Nephron progenitor cell (in vitro differentiated cells): Measurements from ENCODE around the gene APLP1.

Experiments used
- DNase-seq: peaks from one replicate; pipeline ENCODE4 v3.0.0; 2021
- H3K27ac Mint-ChIP-seq: 2 replicates; pipeline ENCODE4 v1.8.0; 2021; ENCODE audit warnings: mild to moderate bottlenecking, moderate library complexity, mixed read lengths
- H3K27me3 Mint-ChIP-seq: 2 replicates; pipeline ENCODE4 v1.8.0; 2021; ENCODE audit warnings: mild to moderate bottlenecking, low read depth, mixed read lengths; ENCODE audit not compliant: poor library complexity
- H3K36me3 Mint-ChIP-seq: 2 replicates; pipeline ENCODE4 v1.8.0; 2021; ENCODE audit warnings: low read depth, mixed read lengths
- H3K4me1 Mint-ChIP-seq: 2 replicates; pipeline ENCODE4 v1.8.0; 2021; ENCODE audit warnings: mixed read lengths
- H3K4me3 Mint-ChIP-seq: 2 replicates; pipeline ENCODE4 v1.8.0; 2021; ENCODE audit warnings: mild to moderate bottlenecking, moderate library complexity, mixed read lengths
- H3K9me3 Mint-ChIP-seq: 2 replicates; pipeline ENCODE4 v1.8.0; 2021; ENCODE audit warnings: mild to moderate bottlenecking, moderate library complexity, mixed read lengths
- CTCF ChIP-seq: fragments of 200-600 bp; sonication (generic); IDR thresholded peaks from 2 replicates; pipeline ENCODE4 v1.5.0; 2021; ENCODE audit warnings: antibody characterized with exemption

APLP1 gene

GRCh38 chr19:35894342-35894741, 26.0 kb downstream of the APLP1 start:
- no peak overlapping the region for H3K27ac Mint-ChIP-seq
- H3K9me3 Mint-ChIP-seq, result no peaks in the 10 kb centered on the region
- H3K4me1 Mint-ChIP-seq, result peaks cover 8% of the 10 kb centered on the region
- H3K4me3 Mint-ChIP-seq, result no peak overlapping the region
- peaks cover 14% of the 10 kb centered on the region for H3K27me3 Mint-ChIP-seq
- peaks cover 26% of the 10 kb centered on the region for H3K36me3 Mint-ChIP-seq
- TF ChIP-seq CTCF, result no peak
- DNase-seq, result no peak

- Mint-ChIP-seq H3K36me3 (peaks cover 13% of the 10 kb centered on the region), H3K27me3 (peaks cover 14% of the 10 kb centered on the region), H3K9me3 (no peaks in the 10 kb centered on the region), H3K27ac (no peak overlapping the region), H3K4me3 (no peak overlapping the region), H3K4me1 (peaks cover 10% of the 10 kb centered on the region)
- TF ChIP-seq CTCF, result no peak
- no peak for DNase-seq
Measured at GRCh38 chr19:35895911-35896642, 27.7 kb downstream of the APLP1 start.

GRCh38 chr19:35896643-35897040, 28.3 kb downstream of the APLP1 start:
- Mint-ChIP-seq H3K4me3 (no peak overlapping the region), H3K9me3 (no peaks in the 10 kb centered on the region), H3K36me3 (peaks cover 12% of the 10 kb centered on the region), H3K4me1 (peaks cover 14% of the 10 kb centered on the region), H3K27ac (no peak overlapping the region), H3K27me3 (peaks cover 15% of the 10 kb centered on the region)
- TF ChIP-seq CTCF, result no peak
- DNase-seq, result no peak

GRCh38 chr19:35897706-35898451, 29.5 kb downstream of the APLP1 start:
- H3K9me3 Mint-ChIP-seq, result no peaks in the 10 kb centered on the region
- no peak overlapping the region for H3K27ac Mint-ChIP-seq
- no peak for TF ChIP-seq CTCF
- H3K36me3 Mint-ChIP-seq, result peaks cover 6% of the 10 kb centered on the region
- peak overlapping the region; percentile 73 for H3K4me3 Mint-ChIP-seq
- H3K27me3 Mint-ChIP-seq, result peaks cover 26% of the 10 kb centered on the region
- H3K4me1 Mint-ChIP-seq, result peaks cover 24% of the 10 kb centered on the region
- no peak for DNase-seq

- Mint-ChIP-seq H3K27me3 (peaks cover 32% of the 10 kb centered on the region), H3K4me3 (peak overlapping the region; percentile 91), H3K27ac (no peak overlapping the region), H3K4me1 (peaks cover 30% of the 10 kb centered on the region), H3K9me3 (no peaks in the 10 kb centered on the region), H3K36me3 (peaks cover 6% of the 10 kb centered on the region)
- TF ChIP-seq CTCF, result no peak
- DNase-seq, result no peak
Measured at GRCh38 chr19:35898499-35898809, 30.1 kb downstream of the APLP1 start.
